HG02571 (cell line): ENCODE data around the gene ZC3H7A.

Experiments used
- ATAC-seq: cut with Tn5 transposase; IDR thresholded peaks from one replicate; pipeline ENCODE4 v1.9.1; 2021; ENCODE audit warnings: mild to moderate bottlenecking, moderate library complexity; ENCODE audit not compliant: unreplicated experiment

ZC3H7A gene

GRCh38 chr16:11706180-11706742 is 90.8 kb downstream of the ZC3H7A start:
- ATAC-seq: no peak

GRCh38 chr16:11705311-11706025 is 91.6 kb downstream of the ZC3H7A start:
- no peak for ATAC-seq
